HG02981 (cell line): ENCODE measurements around the gene GMNN.
"Not testable (repeated sequence)": the region's sequence is repeated elsewhere in the genome, so short reads cannot be mapped to it uniquely, and the experiment has no call there.

Experiments used
- ATAC-seq: cut with Tn5 transposase; IDR thresholded peaks from one replicate; pipeline ENCODE4 v1.9.1; 2021; ENCODE audit warnings: mild to moderate bottlenecking, moderate library complexity; ENCODE audit not compliant: unreplicated experiment

The GMNN gene

DNA sequence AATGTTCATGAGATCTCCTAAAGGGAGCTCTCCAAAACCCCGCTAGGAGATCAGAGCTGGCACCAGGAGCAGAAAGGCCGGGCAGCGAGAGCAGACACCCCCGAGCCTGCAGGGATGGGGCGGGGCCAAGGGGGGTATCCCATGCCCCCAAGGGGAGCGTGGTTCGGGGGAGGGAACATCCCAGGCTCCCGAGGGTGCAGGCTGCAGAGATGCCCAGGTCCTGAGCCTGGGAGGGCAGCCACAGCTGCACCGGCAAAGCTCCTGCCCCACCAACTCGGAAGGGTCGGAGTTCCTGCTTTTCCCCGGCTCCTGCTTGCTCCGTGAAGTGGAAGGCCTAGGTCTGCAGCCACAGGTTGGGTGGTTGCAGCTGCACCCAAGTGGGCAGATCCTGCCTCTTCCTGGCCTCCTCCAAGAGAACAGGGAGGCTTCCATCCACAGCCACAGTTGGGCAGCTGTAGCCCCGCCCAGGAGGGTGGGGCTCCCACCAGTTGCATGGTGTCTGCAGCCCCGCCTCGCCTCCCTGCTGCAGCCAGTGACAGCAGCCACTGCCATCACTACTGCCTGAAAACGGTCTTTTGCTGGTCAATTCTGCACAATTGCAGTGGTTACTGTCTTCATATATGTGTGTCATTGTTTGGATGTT is 13.4 kb upstream of the GMNN start:
- no peak for ATAC-seq

- ATAC-seq: no peak
Observed at GRCh38 chr6:24761851-24762250, 12.9 kb upstream of the GMNN start.

GRCh38 chr6:24763578-24763977 is 11.2 kb upstream of the GMNN start:
- ATAC-seq: no peak

- ATAC-seq: not testable (repeated sequence)
Observed at GRCh38 chr6:24764833-24765828, 9.6 kb upstream of the GMNN start.

- ATAC-seq: not testable (repeated sequence)
Observed at GRCh38 chr6:24765968-24766367, 8.8 kb upstream of the GMNN start.

- ATAC-seq: no peak
Observed at GRCh38 chr6:24766680-24767462, 7.9 kb upstream of the GMNN start.

DNA sequence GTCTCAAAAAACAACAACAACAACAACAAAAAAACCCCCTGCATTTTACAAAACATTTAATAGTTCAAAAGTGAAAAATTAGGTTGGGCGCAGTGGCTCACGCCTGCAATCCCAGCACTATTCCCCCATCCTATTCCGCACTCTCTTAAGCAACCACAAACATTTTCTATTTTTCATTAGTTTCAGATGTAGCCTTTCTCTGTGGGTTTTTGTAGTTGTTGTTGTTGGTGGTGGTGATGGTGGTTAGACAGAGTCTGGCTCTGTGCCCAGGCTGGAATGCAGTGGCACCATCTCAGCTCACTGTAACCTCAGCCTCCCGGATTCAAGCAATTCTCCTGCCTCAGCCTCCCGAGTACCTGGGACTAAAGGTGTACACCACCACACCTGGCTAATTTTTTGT is 6.4 kb upstream of the GMNN start:
- no peak for ATAC-seq

DNA sequence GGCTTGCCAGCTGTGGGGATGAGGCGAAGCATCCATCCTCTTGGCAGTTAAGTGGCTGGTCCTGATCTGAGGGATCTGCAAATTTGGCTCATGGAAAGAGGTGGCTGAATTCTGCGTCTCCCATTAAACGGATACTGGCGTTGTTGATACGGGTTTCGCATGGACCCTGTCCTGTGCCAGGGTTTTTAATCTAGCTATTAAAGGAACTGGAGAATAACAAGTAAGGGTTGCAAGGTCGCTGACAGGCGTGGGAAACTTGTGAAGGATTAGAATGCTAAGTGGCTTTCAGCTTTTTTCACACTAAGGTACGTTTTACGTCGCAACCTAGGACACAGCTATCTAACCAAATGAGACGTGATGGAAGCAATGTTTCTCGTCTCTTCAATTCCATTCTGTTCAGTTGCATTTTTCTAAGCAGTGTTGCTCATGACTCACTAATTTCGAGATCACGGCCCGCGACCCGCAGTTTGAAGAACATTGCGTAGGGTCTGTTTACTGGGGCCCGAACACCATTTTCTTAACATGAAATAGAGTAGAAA is 852 bp downstream of the GMNN start:
- ATAC-seq: no peak

GRCh38 chr6:24777227-24777626 is 2.5 kb downstream of the GMNN start:
- ATAC-seq: no peak

- no peak for ATAC-seq
Observed at GRCh38 chr6:24778121-24778520, 3.4 kb downstream of the GMNN start.

GRCh38 chr6:24778878-24779277 is 4.1 kb downstream of the GMNN start:
- ATAC-seq: no peak

DNA sequence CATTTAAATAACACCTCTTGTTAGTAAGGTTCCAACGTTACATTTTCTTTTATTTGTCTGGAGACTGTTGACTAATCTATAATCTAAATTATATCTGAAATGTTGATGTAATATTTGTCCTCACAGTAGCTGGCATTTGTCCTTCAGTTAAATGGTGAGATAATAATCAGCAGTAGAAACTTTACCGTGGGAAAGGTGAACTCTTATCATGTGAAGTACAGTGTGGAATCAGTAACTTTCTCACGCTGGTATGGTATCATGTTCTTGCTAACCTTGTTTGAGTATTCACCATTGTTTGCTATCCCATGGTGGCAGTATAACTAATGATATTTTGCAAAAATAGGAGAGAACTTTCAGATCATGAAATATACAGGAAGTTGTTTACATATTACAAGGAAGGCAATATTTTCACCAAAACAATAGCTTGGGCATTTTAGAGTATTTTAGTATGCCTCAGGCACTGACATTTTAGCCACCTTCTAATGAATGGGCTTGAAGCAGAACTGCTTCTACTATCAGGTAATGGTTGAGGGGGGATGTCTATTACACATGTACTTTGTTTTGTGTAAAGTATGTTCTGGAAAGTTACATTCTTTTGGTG is 4.8 kb downstream of the GMNN start:
- ATAC-seq: no peak

GRCh38 chr6:24780206-24780605 is 5.5 kb downstream of the GMNN start:
- ATAC-seq: no peak

- ATAC-seq: no peak
Observed at GRCh38 chr6:24788031-24788665, 13.4 kb downstream of the GMNN start.

GRCh38 chr6:24795106-24795505 is 20.4 kb downstream of the GMNN start:
- ATAC-seq: no peak

- ATAC-seq: no peak
Observed at GRCh38 chr6:24796616-24797290, 22.0 kb downstream of the GMNN start.

GRCh38 chr6:24797596-24798216 is 23.0 kb downstream of the GMNN start:
- ATAC-seq: no peak

DNA sequence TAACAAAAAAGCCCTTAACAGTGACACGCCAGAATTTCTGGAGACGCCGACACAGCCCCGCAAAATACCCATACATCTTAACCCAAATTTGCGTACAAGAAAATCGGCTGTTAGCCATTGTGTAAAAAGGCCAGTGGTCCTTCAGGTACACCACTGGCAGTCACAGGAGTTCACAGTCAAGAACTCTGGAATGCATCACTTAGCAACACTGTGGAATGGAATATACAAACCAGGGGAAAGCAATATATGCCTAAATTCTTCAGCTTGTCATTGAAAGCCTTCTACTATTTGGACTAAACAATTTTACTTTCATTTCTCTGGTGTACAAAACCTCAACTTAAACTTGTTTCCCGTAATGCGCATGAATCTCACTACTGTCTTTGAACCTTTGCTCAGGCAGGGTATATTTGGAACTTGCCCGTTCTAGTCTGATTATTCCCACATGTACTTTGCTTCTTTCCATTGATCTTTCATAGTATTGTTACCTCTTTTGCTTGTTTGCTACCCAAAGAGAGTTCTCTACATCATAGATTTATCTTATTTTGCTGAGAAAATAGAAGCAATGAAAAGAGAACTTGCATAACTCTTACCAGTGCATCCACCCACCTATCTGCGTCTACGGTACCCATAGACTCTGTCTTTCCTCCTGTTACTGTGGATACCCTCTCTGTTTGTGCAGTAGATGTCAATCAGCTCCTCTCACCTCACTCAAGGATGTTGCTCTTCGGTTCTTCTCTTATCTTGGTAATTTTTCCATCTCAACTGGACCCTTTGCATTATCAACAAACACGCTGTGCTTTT is 24.2 kb downstream of the GMNN start, which contains the start of gene ARMH2:
Gene ARMH2, minus strand, starts transcription at position 178 of the 801 bp plus-strand sequence. Its CDS starts 60 bp downstream, at position 118.
- ATAC-seq: no peak
